HG03558 (cell line): ENCODE results near the gene IFITM10.

Experiments
- ATAC-seq: cut with Tn5 transposase; IDR thresholded peaks from one replicate; pipeline ENCODE4 v1.9.1; 2021; ENCODE audit warnings: moderate number of reproducible peaks; ENCODE audit not compliant: unreplicated experiment; ENCODE audit errors: extremely low read depth

Gene IFITM10

GRCh38 chr11:1727096-1727690 is 23.2 kb downstream of the IFITM10 start:
- no peak for ATAC-seq

GRCh38 chr11:1719781-1720180 is 30.6 kb downstream of the IFITM10 start:
- no peak for ATAC-seq

- no peak for ATAC-seq
These were observed 32.1 kb downstream of the IFITM10 start for GRCh38 chr11:1718326-1718725.

GRCh38 chr11:1717745-1718144 is 32.6 kb downstream of the IFITM10 start:
- no peak for ATAC-seq

GRCh38 chr11:1714908-1715885 is 35.2 kb downstream of the IFITM10 start:
- no peak for ATAC-seq

- no peak for ATAC-seq
These were observed 41.7 kb downstream of the IFITM10 start for GRCh38 chr11:1708716-1709115.

- no peak for ATAC-seq
These were observed 42.6 kb downstream of the IFITM10 start for GRCh38 chr11:1707751-1708150.

GRCh38 chr11:1706634-1707400 is 43.6 kb downstream of the IFITM10 start:
- no peak for ATAC-seq

GRCh38 chr11:1705126-1706052 is 45.0 kb downstream of the IFITM10 start:
- ATAC-seq: no peak

- no peak for ATAC-seq
These were observed 47.2 kb downstream of the IFITM10 start for GRCh38 chr11:1703146-1703545.

GRCh38 chr11:1702506-1702905 is 47.9 kb downstream of the IFITM10 start:
- ATAC-seq: no peak

- ATAC-seq: no peak
These were observed 49.1 kb downstream of the IFITM10 start for GRCh38 chr11:1701091-1701807.

GRCh38 chr11:1699771-1700170 is 50.6 kb downstream of the IFITM10 start:
- no peak for ATAC-seq

GRCh38 chr11:1696608-1697570 is 53.5 kb downstream of the IFITM10 start, which contains the start of gene KRTAP5-6:
TSS of gene KRTAP5-6 (plus strand) at chr11:1697195. CDS start at chr11:1697246, 51 bp downstream.
- no peak for ATAC-seq

- ATAC-seq: no peak
These were observed 54.8 kb downstream of the IFITM10 start for GRCh38 chr11:1695548-1696108.

GRCh38 chr11:1694846-1695547 is 55.4 kb downstream of the IFITM10 start:
- no peak for ATAC-seq
